Hepatic stellate cell (primary cell): ENCODE results near the gene MAST4.

Source experiments
- DNase-seq: peaks from one replicate; pipeline ENCODE4 v3.0.0; 2011; ENCODE audit warnings: low spot score

MAST4 gene

GRCh38 chr5:67214707-67215447, 618.7 kb downstream of the MAST4 start:
- no peak for DNase-seq

GRCh38 chr5:67215519-67216471, 619.6 kb downstream of the MAST4 start:
- DNase-seq = no peak

- no peak for DNase-seq
These were observed 620.4 kb downstream of the MAST4 start for GRCh38 chr5:67216564-67216963.
